HL-60 (cell line): ENCODE measurements around the gene LMAN1.

ENCODE experiments used
- GABPA ChIP-seq: IDR thresholded peaks from 2 replicates; pipeline ENCODE4 v1.6.1; 2012; ENCODE audit warnings: low read depth
- POLR2AphosphoS5 ChIP-seq: IDR thresholded peaks from 2 replicates; pipeline ENCODE4 v1.6.1; 2012; ENCODE audit warnings: low read depth
- REST ChIP-seq: IDR thresholded peaks from 2 replicates; pipeline ENCODE4 v1.6.1; 2012; ENCODE audit warnings: low read depth; ENCODE audit not compliant: insufficient replicate concordance
- TF ChIP-seq, protein P1 (sequence below): IDR thresholded peaks from one replicate; pipeline ENCODE4 v1.5.1; 2011; ENCODE audit warnings: low read length, control low read depth, inconsistent platforms; ENCODE audit not compliant: insufficient read depth

DNA sequence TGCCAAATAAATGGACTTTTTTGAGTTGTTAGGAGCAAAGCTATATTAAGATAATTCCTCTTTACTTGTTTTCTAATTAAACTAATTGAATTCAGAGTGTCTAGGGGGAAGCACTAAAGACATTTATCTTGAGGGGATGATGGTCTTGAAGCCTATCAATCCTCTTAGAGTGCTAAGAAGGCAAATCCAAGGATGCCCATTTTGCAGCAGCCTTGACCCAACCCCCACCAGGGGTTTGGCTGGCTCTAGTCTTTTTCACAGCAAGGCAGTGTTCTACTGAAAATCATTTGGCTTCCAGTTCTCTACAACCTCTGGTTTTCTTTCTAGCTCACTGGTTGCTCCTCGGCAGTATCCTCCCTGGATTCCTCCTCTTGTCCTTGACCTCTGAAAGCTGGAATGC, 79.3 kb downstream of the LMAN1 start:
- TF ChIP-seq, protein P1, sequence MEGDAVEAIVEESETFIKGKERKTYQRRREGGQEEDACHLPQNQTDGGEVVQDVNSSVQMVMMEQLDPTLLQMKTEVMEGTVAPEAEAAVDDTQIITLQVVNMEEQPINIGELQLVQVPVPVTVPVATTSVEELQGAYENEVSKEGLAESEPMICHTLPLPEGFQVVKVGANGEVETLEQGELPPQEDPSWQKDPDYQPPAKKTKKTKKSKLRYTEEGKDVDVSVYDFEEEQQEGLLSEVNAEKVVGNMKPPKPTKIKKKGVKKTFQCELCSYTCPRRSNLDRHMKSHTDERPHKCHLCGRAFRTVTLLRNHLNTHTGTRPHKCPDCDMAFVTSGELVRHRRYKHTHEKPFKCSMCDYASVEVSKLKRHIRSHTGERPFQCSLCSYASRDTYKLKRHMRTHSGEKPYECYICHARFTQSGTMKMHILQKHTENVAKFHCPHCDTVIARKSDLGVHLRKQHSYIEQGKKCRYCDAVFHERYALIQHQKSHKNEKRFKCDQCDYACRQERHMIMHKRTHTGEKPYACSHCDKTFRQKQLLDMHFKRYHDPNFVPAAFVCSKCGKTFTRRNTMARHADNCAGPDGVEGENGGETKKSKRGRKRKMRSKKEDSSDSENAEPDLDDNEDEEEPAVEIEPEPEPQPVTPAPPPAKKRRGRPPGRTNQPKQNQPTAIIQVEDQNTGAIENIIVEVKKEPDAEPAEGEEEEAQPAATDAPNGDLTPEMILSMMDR: no peak
- TF ChIP-seq POLR2AphosphoS5 (no peak), REST (no peak), GABPA (no peak)
